Measurements from ENCODE around the gene RGS9BP.

DNA sequence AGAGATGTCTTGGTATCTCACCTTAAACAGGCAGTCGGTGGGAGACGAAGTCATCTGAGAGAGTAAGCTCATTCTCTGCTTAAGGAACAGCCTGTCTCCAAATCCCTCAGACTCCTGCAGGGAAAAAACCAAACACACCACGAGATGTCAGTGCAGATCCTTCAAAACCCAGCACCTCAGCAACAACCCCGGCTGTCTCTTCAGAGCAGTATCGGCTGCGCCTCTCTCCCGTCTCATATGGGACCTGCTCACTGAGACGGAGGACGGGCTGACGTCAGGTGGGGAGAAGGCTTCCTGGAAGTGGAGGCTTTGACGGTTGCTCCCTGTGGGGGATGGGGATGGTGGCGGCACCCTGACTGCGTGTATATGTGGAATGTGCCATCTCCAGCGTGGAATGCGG is 44.3 kb upstream of the RGS9BP start:
- no peak for TF ChIP-seq EZH2 (IDR thresholded peaks at IDR 0.05; ENCODE audit: insufficient read depth, poor library complexity, severe bottlenecking)
- TF ChIP-seq EZH2phosphoT487 (IDR thresholded peaks at IDR 0.05; ENCODE audit: insufficient read depth, low read depth), result no peak
